ENCODE results near the gene USP3.

Gene USP3

DNA sequence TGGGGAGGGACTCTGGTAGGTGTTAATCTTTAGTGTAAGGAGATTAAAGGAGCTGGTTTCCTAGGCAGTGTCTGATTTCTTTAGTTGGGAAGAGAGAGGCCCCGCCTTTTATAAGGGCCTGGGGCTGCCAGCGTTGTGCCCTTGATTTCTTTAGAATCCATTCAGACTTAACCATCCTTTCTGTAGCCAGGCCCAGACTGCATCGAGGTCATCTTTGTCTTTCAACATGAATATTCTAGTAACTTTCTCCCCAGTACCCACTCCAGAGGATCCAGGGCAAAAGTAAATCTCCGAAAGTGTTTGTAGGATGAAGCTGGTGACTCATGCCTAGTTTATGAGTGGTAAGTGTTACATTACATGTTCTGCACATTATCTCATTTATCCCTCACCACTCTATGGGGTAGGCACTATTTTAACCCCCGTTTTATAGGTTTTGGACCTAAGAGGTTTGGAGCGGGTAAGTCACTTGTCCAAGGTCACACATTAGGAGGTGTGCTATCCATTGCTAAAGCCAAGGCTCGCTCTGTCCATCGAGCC, 11.8 kb upstream of the USP3 start:
- no peak for DNase-seq (ENCODE audit: low spot score)
- TF ChIP-seq, protein P1, sequence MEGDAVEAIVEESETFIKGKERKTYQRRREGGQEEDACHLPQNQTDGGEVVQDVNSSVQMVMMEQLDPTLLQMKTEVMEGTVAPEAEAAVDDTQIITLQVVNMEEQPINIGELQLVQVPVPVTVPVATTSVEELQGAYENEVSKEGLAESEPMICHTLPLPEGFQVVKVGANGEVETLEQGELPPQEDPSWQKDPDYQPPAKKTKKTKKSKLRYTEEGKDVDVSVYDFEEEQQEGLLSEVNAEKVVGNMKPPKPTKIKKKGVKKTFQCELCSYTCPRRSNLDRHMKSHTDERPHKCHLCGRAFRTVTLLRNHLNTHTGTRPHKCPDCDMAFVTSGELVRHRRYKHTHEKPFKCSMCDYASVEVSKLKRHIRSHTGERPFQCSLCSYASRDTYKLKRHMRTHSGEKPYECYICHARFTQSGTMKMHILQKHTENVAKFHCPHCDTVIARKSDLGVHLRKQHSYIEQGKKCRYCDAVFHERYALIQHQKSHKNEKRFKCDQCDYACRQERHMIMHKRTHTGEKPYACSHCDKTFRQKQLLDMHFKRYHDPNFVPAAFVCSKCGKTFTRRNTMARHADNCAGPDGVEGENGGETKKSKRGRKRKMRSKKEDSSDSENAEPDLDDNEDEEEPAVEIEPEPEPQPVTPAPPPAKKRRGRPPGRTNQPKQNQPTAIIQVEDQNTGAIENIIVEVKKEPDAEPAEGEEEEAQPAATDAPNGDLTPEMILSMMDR (IDR thresholded peaks at IDR 0.05; ENCODE audit: extremely low read depth, missing control alignments): no peak

DNA sequence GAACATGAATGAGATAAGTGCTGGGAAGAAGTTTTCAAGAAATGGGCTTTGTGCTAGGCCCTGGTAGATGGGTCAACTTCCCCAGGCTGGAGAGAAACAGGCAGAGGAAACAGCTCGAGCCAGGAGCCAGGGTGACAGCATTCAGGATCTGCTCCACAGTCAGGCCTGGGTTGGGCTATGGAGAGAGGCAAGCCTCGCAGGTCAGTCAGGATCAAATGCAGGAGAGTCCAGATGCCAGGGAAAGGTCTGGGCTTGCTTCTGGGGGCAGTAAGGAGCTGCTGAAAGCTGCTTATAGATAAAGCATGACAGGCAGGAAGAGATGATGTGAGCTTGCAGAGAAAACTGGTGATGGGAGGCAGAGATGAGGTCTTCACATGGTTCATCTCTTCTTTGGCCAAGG, 11.0 kb upstream of the USP3 start:
- DNase-seq (ENCODE audit: low spot score): no peak
- TF ChIP-seq, protein P1 (IDR thresholded peaks at IDR 0.05; ENCODE audit: extremely low read depth, missing control alignments): no peak

DNA sequence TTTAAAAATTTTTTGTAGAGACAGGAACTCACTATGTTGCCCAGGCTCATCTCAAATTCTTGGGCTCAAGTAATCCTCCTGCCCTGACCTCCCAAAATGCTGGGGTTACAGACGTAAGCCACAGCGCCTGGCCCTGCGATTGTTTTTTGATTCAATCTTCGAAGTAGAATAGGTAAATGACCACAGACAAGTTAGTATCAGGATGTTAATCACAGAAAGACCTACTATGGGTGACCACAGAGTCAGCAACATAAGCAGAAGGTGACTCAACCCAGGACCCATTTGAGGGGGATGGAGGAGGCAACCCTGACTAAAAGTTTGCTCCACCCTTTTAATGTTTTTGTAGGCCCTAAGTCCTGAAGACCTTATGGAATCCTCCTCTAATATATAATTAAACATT, 10.0 kb upstream of the USP3 start:
- no peak for DNase-seq (ENCODE audit: low spot score)
- TF ChIP-seq, protein P1 (IDR thresholded peaks at IDR 0.05; ENCODE audit: extremely low read depth, missing control alignments): no peak

DNA sequence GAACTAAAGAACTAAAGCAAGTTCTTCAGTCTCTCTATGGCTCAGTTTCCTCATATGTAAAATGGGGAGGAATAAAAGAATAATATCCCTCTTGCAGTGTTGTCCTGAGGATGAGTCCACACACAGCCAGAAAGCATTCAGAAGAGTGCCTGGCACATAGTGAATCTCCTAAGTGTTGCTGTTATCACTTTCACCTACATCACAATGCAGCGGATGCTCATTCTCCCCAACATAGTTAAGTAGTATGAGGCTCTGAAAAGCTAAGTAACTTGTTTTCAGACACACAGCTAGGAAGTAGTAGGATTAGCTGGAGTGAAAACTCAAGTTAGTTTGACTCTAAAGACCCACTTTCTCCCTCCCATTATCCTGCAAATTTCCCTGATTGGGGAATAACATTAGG, 9.1 kb upstream of the USP3 start:
- DNase-seq (ENCODE audit: low spot score): no peak
- TF ChIP-seq, protein P1 (IDR thresholded peaks at IDR 0.05; ENCODE audit: extremely low read depth, missing control alignments): no peak

DNA sequence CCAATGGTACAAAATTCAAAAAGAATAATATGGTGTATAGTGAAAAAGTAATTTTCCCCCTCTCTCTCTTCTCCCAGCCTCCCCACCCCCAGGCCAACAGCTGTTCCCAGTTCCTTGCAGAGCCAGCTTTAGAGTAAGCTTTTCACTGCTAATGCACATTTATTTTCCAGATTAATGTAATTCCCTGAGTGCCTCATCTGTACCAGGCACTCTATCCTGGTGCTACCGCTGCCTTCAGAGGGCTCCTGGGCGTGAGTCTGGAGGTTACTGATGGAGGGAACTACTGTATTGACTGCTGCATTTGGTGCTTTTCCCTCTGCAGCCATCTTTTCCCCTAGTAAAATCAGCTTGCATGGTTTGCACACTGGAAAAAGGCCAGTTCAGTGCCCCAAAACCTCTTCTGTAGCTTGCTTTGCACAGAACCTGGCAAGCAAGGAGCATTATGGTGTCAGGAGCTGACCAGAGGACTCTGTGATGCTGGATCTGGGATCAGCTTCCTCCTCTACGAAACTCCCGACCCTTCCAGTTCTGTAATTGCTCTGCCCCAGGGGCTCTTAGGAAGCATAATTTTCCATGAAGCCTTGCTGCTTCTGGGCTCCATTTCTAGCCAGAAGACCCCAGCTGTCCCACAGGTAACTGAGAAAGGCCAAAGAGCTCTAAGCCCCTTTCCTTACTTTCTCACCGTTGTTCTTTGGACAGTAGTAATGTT, 8.5 kb upstream of the USP3 start:
- TF ChIP-seq, protein P1 (IDR thresholded peaks at IDR 0.05; ENCODE audit: extremely low read depth, missing control alignments): no peak
- DNase-seq (ENCODE audit: low spot score): no peak

- TF ChIP-seq, protein P1 (IDR thresholded peaks at IDR 0.05; ENCODE audit: extremely low read depth, missing control alignments): no peak
- no peak for DNase-seq (ENCODE audit: low spot score)
Measured at GRCh38 chr15:63497642-63498467, 6.5 kb upstream of the USP3 start.

DNA sequence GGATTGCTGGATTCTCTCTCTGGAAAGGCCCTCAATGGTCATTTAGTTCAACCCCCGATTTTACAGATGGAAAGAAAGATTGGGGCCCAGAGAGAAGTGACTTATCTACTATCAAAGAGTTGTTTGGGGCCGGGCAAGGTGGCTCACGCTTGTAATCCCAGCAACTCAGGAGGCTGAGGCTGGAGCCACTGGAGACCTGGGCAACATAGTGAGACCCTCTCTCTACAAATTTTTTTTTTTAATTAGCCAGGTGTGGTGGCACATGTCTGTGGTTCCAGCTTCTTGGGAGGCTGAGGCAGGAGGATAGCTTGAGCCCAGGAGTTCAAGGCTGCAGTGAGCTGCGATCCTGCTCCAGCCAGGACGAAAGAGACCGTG, 5.2 kb upstream of the USP3 start:
- TF ChIP-seq, protein P1 (IDR thresholded peaks at IDR 0.05; ENCODE audit: extremely low read depth, missing control alignments): no peak
- DNase-seq (ENCODE audit: low spot score): no peak
